Caco-2 (cell line): ENCODE measurements around the gene PTPN14. TPM values are rescaled to one million over a fixed set of nuclear protein-coding genes. Genes with fewer than 3 reads are reported as not detected.
A peak's percentile ranks its signal among the peaks of the same experiment; 100 is the strongest.

Experiments
- BruUV-seq: library from RNA; stranded (reverse); fragments of 400-500 nt; replicated peaks from 2 replicates; lab custom pipeline; 2021; lab: Mats Ljungman, UMichigan
- CTCF ChIA-PET: fragments of 300-600 bp; sonication (Branson Sonifier 250); formaldehyde crosslinking; loops from one replicate; lab custom pipeline; 2022; ENCODE audit warnings: antibody characterized with exemption; lab: Charles Lee
- POLR2A ChIA-PET: fragments of 300-600 bp; sonication (Branson Sonifier 250); formaldehyde crosslinking; loops from one replicate; lab custom pipeline; 2022; ENCODE audit warnings: antibody characterized with exemption; lab: Charles Lee
- DNase-seq, 2 experiments: peaks; one replicate each; pipeline versions ENCODE4 v3.0.0 to v3.0.0-alpha.2; 2020 to 2022
- H3K27me3 ChIP-seq: replicated peaks from 2 replicates; pipeline ENCODE4 v1.6.0; 2011; ENCODE audit warnings: low read length; ENCODE audit not compliant: control insufficient read depth, insufficient read depth
- H3K36me3 ChIP-seq: 2 replicates; pipeline ENCODE4 v1.5.1; 2011; ENCODE audit warnings: low read length; ENCODE audit not compliant: control insufficient read depth, insufficient read depth
- H3K4me1 ChIP-seq: fragments of 250-450 bp; sonication (Bioruptor Pico); 2 replicates; pipeline ENCODE4 v1.5.1; 2020; ENCODE audit warnings: mild to moderate bottlenecking
- H3K4me3 ChIP-seq: 2 replicates; pipeline ENCODE4 v1.5.1; 2011; ENCODE audit warnings: low read depth, mild to moderate bottlenecking, control low read depth, low read length
- H3K9me3 ChIP-seq: fragments of 250-450 bp; sonication (Bioruptor Pico); 2 replicates; pipeline ENCODE4 v1.5.1; 2020; ENCODE audit warnings: mild to moderate bottlenecking, moderate library complexity
- H3K27ac Mint-ChIP-seq: one replicate; pipeline ENCODE4 v1.8.0; 2022; ENCODE audit warnings: mixed read lengths; ENCODE audit not compliant: unreplicated experiment
- H3K27me3 Mint-ChIP-seq: one replicate; pipeline ENCODE4 v1.8.0; 2022; ENCODE audit warnings: mixed read lengths; ENCODE audit not compliant: insufficient read depth, unreplicated experiment
- H3K36me3 Mint-ChIP-seq: one replicate; pipeline ENCODE4 v1.8.0; 2022; ENCODE audit warnings: mild to moderate bottlenecking, mixed read lengths; ENCODE audit not compliant: insufficient read depth, unreplicated experiment
- H3K4me1 Mint-ChIP-seq: one replicate; pipeline ENCODE4 v1.8.0; 2022; ENCODE audit warnings: low read depth, mixed read lengths; ENCODE audit not compliant: unreplicated experiment
- H3K4me3 Mint-ChIP-seq: one replicate; pipeline ENCODE4 v1.8.0; 2022; ENCODE audit warnings: mild to moderate bottlenecking, moderate library complexity, mixed read lengths; ENCODE audit not compliant: unreplicated experiment
- H3K9me3 Mint-ChIP-seq: one replicate; pipeline ENCODE4 v1.8.0; 2022; ENCODE audit warnings: mixed read lengths; ENCODE audit not compliant: unreplicated experiment
- intact Hi-C: fragments of 100-400 bp; cut with micrococcal nuclease; formaldehyde crosslinking; loops from one replicate; pipeline ENCODE4 v1.10.0; 2022; ENCODE audit not compliant: unreplicated experiment
- total RNA-seq: library from RNA; stranded (reverse); gene quantifications from 2 replicates; pipeline ENCODE4 v1.2.3, GENCODE V29; 2022
- TF ChIP-seq, protein P1 (sequence below), 2 experiments: fragments of 200-600 bp in 1 of 2; IDR thresholded peaks; 1 replicate in 1 of 2; 2 replicates in 1 of 2; pipeline versions ENCODE4 v1.5.1 to v1.8.0; 2011 to 2022; ENCODE audit warnings: antibody characterized with exemption in 1 of 2, control low read depth in 1 of 2, inconsistent platforms in 1 of 2, low read depth in 1 of 2, low read length in 1 of 2, mild to moderate bottlenecking in 1 of 2, moderate library complexity in 1 of 2; ENCODE audit not compliant: insufficient read depth in 1 of 2, severe bottlenecking in 1 of 2, unreplicated experiment in 1 of 2

Gene PTPN14
- total RNA-seq, 1 experiment from 2014 or later: 103 TPM

DNA sequence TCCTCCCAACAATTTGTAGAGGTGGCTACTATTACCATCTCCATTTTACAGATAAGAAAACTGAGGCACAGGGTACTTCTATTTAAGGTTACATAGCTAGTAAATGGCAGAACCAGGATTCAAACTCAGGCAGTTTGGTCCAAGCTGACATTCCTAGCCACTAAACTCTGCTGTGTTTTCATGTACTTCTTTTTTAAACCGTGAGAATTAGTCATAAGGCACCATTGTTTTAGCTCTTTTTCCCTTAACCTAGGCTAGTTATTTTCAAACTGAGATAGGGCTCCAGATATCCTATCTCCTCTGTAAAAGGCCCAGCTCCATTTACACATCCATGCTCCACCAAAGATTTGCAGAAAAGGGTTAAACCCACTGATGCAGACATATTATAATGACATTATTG is 92.9 kb downstream of the PTPN14 start:
- peaks cover 43% of the 10 kb centered on the region for H3K4me1 ChIP-seq
- DNase-seq: no peak
- no TSS peak for BruUV-seq
- TF ChIP-seq, protein P1, sequence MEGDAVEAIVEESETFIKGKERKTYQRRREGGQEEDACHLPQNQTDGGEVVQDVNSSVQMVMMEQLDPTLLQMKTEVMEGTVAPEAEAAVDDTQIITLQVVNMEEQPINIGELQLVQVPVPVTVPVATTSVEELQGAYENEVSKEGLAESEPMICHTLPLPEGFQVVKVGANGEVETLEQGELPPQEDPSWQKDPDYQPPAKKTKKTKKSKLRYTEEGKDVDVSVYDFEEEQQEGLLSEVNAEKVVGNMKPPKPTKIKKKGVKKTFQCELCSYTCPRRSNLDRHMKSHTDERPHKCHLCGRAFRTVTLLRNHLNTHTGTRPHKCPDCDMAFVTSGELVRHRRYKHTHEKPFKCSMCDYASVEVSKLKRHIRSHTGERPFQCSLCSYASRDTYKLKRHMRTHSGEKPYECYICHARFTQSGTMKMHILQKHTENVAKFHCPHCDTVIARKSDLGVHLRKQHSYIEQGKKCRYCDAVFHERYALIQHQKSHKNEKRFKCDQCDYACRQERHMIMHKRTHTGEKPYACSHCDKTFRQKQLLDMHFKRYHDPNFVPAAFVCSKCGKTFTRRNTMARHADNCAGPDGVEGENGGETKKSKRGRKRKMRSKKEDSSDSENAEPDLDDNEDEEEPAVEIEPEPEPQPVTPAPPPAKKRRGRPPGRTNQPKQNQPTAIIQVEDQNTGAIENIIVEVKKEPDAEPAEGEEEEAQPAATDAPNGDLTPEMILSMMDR (IDR thresholded peaks at IDR 0.05; ENCODE audit: insufficient read depth in 1 of 2, low read depth in 1 of 2, low read length in 1 of 2, severe bottlenecking in 1 of 2, unreplicated experiment in 1 of 2): no peak
- H3K36me3 ChIP-seq: no peaks in the 10 kb centered on the region
- ChIA-PET CTCF (no interaction called here), POLR2A (interaction anchor here (0.6 kb wide), 1 partner anchor 16 kb away, joined by 3 read pairs; no protein-coding TSS in a partner anchor)
- Mint-ChIP-seq H3K27me3 (no peaks in the 10 kb centered on the region), H3K27ac (no peak overlapping the region), H3K4me1 (peaks cover 52% of the 10 kb centered on the region), H3K4me3 (no peak overlapping the region), H3K36me3 (peaks cover 55% of the 10 kb centered on the region), H3K9me3 (no peaks in the 10 kb centered on the region)
- intact Hi-C loops: no loop called here
- H3K9me3 ChIP-seq: no peaks in the 10 kb centered on the region
- H3K4me3 ChIP-seq: no peak overlapping the region
- H3K27me3 ChIP-seq: no peaks in the 10 kb centered on the region

DNA sequence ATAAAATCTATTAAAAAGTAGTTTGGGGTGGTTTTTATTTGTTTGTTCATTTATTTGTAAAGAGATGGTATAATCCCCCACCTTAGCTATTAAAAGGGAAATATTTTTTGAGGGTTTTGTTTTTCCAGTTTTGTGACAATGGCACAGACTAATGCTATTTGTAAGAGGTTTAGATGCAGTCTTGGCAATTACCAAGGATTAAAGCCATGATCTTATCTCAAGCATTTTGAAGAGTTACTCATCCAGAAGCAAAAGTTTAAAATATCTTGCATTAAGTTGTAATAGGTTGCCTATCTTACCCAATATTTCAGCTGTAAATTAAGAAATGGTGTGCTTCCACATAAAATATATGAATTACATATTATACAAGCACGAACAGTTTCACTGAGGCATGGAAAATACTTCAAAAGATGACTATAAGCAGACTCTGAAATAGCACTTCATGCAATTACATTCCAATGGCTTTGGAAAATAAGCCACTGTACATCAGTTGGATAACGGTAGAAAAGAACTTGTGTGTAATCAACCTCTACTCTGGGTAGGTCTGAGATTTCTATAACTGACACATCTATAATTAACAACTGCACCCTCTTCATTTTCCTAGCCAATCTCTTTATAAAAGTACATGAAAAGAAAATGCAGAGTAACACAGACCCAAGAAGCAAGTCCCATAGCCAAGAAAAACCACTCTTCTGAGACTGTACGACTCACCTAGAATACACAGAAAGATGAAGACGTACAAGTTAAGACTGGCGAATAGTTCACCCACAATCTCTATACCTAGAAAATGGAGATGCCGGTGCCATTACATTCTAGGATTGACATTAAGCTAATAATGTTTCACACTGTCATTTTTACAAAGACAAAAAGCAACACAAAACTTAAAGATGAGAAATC is 95.2 kb downstream of the PTPN14 start:
- peaks cover 49% of the 10 kb centered on the region for H3K36me3 Mint-ChIP-seq

DNA sequence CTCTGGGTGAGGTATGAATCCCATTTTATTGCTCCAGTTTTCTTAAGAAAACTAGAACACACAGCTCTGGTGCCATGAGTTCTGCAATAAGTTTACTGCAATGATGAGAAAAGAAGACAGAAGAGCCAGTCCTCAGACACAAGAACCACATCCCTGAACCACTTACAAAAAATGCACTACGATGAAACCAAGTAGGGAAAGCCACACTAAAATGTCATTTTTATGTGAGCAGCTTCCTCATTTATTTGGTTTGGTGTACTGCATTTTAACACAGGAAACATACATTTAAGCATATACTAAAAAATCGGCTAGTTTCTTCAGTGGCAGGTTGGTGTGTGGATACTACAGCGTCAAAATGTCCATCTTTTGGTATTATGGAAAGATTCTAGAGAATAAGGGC is 95.9 kb downstream of the PTPN14 start:
- TF ChIP-seq, protein P1 (IDR thresholded peaks at IDR 0.05; ENCODE audit: insufficient read depth in 1 of 2, low read depth in 1 of 2, low read length in 1 of 2, severe bottlenecking in 1 of 2, unreplicated experiment in 1 of 2): no peak
- peaks cover 3% of the 10 kb centered on the region; the same call in 1 of the 2 replicates for H3K36me3 ChIP-seq
- Mint-ChIP-seq H3K4me3 (no peak overlapping the region), H3K36me3 (peaks cover 52% of the 10 kb centered on the region), H3K27me3 (no peaks in the 10 kb centered on the region), H3K9me3 (no peaks in the 10 kb centered on the region), H3K27ac (peak overlapping the region; percentile 15), H3K4me1 (peaks cover 31% of the 10 kb centered on the region)
- H3K27me3 ChIP-seq: no peaks in the 10 kb centered on the region
- ChIA-PET POLR2A (interaction anchor here (0.8 kb wide), 1 partner anchor 96 kb away, joined by 3 read pairs; the partner anchor contains the start of gene PTPN14), CTCF (no interaction called here)
- peaks cover 38% of the 10 kb centered on the region for H3K4me1 ChIP-seq
- no peaks in the 10 kb centered on the region for H3K9me3 ChIP-seq
- no TSS peak for BruUV-seq
- H3K4me3 ChIP-seq: no peak overlapping the region
- intact Hi-C loops: no loop called here
- DNase-seq: no peak

More for the DNA sequence above, 95.2 kb downstream of the PTPN14 start:
- intact Hi-C loops: no loop called here
- ChIA-PET POLR2A (no interaction called here), CTCF (no interaction called here)
- Histone ChIP-seq H3K4me1 (peaks cover 41% of the 10 kb centered on the region), H3K4me3 (no peak overlapping the region), H3K27me3 (no peaks in the 10 kb centered on the region), H3K9me3 (no peaks in the 10 kb centered on the region), H3K36me3 (0 out of 2 replicates have a peak, but pooled peaks cover 1% of the 10 kb centered on the region)
- DNase-seq: no peak
- Mint-ChIP-seq H3K4me1 (peaks cover 35% of the 10 kb centered on the region), H3K27ac (no peak overlapping the region), H3K9me3 (no peaks in the 10 kb centered on the region), H3K27me3 (no peaks in the 10 kb centered on the region), H3K4me3 (no peak overlapping the region)
- no TSS peak for BruUV-seq
- TF ChIP-seq, protein P1 (IDR thresholded peaks at IDR 0.05; ENCODE audit: insufficient read depth in 1 of 2, low read depth in 1 of 2, low read length in 1 of 2, severe bottlenecking in 1 of 2, unreplicated experiment in 1 of 2): no peak
